DMS 273 treated with DMSO at 0.1 percent for 48 hours (cell line): Measurements from ENCODE around the gene ZFYVE27.

ENCODE experiments used
- DNase-seq: peaks from one replicate; lab custom pipeline; 2025; lab: John Stamatoyannopoulos, UW

The ZFYVE27 gene

DNA sequence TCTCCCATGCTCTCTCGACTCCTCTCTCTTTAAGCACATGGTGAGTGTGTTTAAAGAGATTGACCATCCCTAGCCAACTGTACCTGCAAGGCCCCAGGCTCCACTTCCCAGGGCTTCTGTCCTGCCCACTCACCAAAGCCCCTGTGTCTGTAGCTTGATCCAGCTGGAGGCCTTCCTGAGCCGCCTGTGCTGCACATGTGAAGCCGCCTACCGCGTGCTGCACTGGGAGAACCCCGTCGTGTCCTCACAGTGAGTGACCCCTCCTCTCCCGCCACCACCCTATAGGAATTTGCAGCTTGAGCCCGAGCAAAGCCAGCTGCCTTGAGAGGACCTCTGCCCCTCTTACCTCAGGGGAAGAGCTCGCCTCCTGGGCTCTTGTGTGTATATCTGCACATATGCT, 11.2 kb downstream of the ZFYVE27 start:
- no peak for DNase-seq

DNA sequence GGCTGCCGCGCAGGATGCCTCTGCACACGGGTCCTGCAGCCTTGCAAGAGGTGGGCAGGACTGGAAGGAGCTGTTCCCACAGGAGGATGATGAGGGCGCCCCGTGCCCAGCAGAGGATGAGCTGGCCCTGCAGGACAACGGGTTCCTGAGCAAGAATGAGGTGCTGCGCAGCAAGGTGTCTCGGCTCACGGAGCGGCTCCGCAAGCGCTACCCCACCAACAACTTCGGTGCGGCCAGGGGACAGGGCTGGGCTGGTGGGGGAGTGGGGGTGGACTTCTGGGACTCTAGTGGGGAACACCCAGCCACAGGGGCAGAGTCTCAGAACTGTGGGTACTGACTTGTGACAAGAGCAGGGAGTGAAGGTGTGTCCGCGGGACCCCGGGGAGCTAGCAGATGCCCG, 16.0 kb downstream of the ZFYVE27 start:
- DNase-seq, result no peak

DNA sequence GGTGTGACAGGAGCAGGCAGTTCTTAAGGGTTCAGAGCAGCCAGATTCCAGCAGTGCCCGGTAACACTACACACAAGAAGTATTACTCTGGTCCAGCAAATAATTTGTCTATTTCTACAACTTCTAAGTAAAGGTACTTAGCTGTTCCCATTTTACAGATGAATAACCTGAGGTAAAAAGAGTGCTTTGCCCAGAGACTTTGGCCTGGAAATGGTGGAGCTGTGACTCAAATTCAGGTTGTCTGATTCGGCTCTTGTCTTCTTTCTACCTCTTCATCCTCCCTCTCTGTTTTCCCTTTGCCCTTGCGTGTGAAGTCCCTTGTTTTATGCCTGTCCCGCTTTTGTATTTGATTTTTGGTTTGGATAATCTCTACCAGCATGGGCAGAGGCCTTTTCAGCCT, 17.8 kb downstream of the ZFYVE27 start:
- no peak for DNase-seq

DNA sequence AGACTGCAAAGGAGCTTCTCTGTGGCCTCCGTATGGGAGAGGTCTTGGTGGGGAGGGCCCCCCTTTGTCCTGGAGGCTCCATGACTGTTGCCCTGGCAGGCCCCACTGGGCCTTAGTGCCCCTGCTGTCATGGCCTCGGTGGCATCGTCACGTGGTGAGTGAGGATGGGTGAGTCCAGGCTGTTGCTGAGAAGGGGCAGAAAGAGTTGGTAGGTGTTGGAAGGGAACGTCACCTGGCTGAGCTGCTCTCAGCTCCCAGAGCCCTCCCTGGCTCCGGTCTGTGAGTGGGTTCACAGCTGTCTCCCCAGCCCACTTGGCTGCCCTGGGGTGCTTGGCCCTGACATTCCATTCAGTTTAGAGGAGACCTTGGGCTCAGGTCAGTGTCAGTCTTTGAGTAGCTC, 18.8 kb downstream of the ZFYVE27 start:
- DNase-seq, result no peak

DNA sequence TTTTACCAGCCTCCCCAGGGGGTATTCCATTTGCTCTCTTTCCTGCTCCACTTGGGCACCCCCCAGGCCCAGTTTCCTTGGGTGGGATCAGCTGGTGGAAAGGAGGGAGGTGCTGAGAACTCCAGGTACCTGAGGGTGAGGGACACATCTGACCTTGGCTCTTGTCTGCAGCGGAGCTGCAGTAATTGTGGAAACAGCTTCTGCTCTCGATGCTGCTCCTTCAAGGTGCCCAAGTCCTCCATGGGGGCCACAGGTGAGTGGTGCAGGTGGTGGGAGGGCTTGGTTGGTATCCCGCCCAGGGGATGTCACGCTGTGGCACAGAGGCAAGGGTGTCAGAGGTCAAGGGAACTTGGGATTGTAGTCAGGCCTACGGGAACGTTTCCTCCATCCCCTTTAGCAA, 20.5 kb downstream of the ZFYVE27 start:
- DNase-seq, result no peak

- DNase-seq, result no peak
These were observed 22.4 kb downstream of the ZFYVE27 start for GRCh38 chr10:97759158-97759887.

DNA sequence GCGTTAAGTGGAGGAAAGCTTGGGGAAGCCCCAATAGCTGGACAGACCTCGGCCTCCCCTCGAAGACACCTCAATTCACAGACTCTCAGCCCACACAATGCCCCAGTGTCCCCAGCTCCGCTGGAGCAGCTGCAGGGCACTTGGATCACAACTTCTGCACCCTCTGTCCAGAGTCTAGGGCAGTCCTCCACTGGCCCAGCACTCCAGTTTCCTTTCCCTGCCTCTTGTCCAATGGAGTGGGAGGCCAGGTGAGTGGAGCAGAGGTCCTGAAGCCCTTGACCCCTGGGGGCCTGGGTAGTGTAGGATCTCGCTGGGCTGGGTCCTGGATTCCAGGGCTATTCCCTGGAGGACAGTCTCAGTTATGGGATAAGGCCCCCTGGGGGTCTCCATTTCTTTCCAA, 23.0 kb downstream of the ZFYVE27 start:
- DNase-seq, result no peak

DNA sequence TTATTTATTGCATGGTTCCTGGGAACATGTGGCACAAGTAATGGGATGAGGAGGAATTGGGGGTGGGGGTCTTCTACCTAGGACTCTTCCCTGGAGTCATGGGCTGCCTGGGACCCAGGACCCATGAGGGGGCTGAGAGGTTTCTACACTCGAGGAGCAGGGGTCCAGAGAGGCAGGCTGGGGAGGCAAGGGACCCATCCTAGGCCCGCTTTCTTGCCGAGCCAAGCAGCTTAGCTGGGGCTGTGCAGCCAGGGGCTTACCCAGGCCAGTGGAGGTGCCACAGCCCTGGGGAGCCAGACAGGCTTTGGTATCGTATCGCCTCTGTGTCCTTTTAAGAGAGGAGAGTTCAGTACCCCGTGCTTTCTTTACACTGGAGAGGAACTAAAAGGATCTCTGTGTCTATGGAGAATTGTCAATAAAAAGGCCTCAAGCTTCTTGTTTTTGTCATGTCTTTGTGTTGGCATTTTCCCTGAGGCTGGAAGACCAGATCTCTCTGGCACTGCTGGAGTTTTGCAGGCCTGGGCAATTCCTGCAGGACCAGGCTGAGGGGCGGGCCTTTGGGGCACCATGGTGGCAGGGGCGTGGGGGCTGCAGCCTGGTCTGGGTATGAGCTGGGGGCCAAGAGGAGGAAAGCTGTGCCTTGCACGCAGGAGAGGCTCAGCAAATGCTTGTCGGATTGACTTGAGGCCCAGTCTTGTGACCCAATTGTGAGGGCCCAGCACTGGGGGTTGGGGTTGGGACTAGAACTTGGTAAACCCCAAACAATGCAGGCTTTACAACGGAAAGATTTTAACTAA, 23.7 kb downstream of the ZFYVE27 start:
- DNase-seq, result no peak

DNA sequence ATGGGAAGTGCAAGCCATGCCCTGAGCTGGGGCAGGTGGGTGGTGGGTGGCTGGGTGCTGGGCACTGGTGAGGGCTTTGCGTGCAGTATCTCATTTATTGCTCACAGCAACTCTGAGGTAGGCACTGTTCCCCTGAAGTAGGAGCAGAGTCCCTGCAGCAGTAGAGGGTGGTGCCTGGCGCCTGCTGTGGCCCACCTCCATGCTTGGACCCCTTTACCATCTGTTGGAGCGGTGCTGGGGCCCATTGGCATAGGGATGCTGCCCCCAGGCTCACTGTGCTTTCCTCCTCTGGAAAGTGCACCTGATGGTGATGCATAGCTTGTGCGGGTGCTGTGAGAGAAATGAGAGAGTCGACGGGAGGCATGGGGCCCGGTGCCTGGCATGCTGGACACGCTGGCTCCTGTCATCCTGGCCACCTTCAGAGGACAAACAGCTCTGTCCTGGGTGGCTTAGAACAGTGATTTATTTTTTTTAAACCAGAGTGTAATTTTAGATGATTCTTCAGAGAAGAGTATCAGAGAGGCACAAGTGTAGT, 24.5 kb downstream of the ZFYVE27 start:
- DNase-seq, result no peak

DNA sequence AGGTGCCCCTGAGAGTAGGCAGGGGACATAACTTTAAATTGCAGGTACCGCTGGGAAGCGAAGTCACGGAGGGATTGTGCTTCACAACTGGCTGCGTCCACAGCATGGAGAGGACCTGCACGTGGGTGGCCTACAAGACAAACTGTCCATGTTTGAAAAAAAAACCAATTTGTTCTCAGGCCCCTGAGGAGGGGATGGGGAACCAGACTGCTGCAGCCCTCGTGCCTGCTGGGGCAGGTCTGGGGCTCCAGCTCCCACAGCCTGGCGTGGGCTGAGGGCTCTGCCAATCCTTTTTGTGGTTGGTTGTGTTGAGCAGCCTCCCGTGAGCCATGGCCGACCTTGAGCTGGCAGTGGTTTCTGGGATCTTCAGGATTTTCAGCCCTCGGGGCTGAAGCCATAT, 25.1 kb downstream of the ZFYVE27 start:
- DNase-seq, result no peak

DNA sequence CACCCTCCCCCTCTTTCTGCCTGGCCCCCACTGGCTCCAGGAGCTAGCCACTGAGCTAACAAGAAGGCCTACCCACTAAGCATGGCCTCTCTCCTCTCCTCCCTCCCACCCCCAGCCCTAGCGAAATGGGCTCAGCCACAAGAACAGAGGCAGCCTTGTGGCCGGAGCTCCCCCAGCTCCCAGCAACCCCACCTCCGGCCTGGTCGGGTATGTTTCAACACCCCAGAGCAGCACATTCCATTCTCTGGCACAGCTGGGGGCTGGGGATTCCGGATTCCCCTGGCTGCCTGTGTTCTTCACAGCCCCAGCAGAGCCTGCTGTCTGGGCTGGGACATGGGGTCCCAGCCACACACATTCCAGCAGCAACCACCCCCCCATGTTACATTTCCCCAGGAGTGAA, 25.9 kb downstream of the ZFYVE27 start:
- no peak for DNase-seq

DNA sequence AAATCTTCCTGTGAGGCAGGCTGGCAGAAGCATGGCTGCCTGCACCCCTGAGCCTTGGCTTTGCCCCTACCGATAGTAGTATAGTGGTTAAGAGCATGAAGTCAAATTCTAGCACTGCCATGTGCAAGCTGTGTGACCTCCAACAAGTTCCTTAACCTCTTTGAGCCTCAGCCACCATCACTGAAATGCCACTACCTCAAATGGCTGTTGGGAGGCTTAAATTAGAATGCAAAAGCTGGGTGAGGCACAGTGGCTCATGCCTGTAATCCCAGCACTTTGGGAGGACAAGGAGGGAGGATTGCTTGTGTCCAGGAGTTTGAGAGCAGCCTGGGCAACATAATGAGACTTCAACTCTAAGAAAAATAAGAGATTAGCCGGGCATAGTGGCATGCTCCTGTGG, 26.5 kb downstream of the ZFYVE27 start:
- no peak for DNase-seq

DNA sequence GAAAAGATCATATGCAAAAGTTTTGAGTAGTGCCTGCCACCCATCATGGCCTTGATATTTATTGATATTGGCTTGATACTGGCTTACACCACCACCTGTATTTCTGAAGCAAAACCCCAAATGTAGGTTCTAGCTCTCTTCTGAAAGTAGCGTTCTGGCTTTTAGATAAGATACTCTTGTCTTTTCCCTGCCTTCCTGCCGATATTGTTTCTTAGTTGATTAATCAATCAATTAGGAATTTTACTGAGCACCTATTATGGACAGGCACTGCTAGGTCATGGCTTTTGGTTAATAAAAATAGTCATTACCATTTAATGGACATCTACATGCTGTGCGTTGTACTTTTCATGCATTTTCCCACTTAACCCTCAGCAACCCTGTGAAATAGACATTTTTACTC, 27.0 kb downstream of the ZFYVE27 start:
- no peak for DNase-seq

GRCh38 chr10:97764519-97764931, 27.6 kb downstream of the ZFYVE27 start:
- no peak for DNase-seq

GRCh38 chr10:97765201-97765600, 28.3 kb downstream of the ZFYVE27 start:
- no peak for DNase-seq

DNA sequence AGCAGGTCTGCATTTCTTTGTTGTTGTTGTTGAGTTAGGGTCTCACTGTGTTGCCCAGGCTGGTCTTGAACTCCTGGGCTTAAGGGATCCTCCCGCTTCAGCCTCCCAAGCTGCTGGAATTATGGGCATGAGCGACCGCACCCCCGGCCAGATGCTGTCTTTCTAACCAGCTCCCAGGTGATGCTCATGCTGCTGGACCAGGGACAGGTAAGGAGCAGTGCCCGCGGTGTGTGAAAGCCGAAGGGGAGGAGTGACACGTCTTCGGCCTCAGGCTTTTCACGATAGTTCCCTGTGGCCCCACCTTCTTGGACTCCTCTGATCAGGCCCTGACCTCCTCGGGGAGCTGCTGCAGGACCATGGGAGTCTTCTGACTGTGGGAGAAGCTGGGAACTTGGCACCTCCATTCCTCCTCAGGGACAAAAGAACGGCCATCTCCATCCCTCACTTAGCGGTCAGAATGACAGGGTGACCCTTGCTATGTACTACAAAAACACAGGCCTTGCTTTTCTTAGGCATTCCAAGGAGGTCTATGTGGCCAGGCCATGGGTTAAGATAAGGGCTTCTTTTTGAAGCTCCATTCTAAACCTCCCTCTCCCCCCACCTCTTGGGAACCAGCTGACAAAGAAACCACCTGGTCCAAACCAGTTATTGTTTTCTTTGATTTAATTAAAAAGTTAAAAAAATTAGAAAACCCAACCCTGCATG, 29.3 kb downstream of the ZFYVE27 start:
- no peak for DNase-seq

- no peak for DNase-seq
These were observed 30.3 kb downstream of the ZFYVE27 start for GRCh38 chr10:97766996-97767924.

- no peak for DNase-seq
These were observed 31.7 kb downstream of the ZFYVE27 start for GRCh38 chr10:97768322-97769315.

- DNase-seq, result no peak
These were observed 33.3 kb downstream of the ZFYVE27 start for GRCh38 chr10:97770255-97770654.
